IPS-15b (cell line): ENCODE measurements around the gene MGA.

Experiments
- H3K27me3 ChIP-seq: one replicate; pipeline ENCODE4 v1.6.1; 2013; ENCODE audit warnings: low read length; ENCODE audit not compliant: control insufficient read depth, insufficient read depth
- H3K36me3 ChIP-seq: one replicate; pipeline ENCODE4 v1.6.1; 2013; ENCODE audit warnings: low read length; ENCODE audit not compliant: control insufficient read depth, insufficient read depth
- H3K4me1 ChIP-seq: one replicate; pipeline ENCODE4 v1.6.1; 2013; ENCODE audit warnings: mild to moderate bottlenecking, low read length; ENCODE audit not compliant: control insufficient read depth, insufficient read depth
- H3K4me3 ChIP-seq: one replicate; pipeline ENCODE4 v1.5.1; 2013; ENCODE audit warnings: low read depth, low read length
- H3K9ac ChIP-seq: one replicate; pipeline ENCODE4 v1.6.1; 2013; ENCODE audit warnings: low read depth, mild to moderate bottlenecking, low read length
- H3K9me3 ChIP-seq: one replicate; pipeline ENCODE4 v1.6.1; 2013; ENCODE audit warnings: mild to moderate bottlenecking, low read length; ENCODE audit not compliant: control insufficient read depth, insufficient read depth

Gene MGA

DNA sequence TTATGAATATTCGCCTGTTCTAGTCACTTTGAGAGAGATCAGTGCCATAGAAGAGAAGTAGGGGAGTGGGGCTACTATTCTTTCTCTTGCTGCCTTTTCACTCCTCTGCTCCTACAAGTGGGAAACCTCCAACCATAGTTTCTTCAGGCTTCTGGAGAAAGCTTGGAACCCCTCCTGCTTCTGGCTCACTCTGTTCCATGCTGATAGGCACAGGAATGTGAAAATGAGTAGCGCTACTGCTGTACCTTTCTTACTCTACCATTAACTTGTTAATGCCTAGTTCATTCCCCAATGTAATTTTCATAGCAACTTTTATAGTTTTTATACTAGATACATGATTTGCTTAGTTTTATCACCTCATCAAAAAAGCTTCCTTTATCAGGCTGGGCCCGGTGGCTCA lies 141.0 kb downstream of the MGA start:
- Histone ChIP-seq H3K9me3 (no peaks in the 10 kb centered on the region), H3K27me3 (no peaks in the 10 kb centered on the region), H3K4me3 (no peak overlapping the region), H3K9ac (no peak overlapping the region), H3K4me1 (peaks cover under 1% of the 10 kb centered on the region), H3K36me3 (no peaks in the 10 kb centered on the region)

- Histone ChIP-seq H3K36me3 (no peaks in the 10 kb centered on the region), H3K9ac (no peak overlapping the region), H3K4me1 (peaks cover 2% of the 10 kb centered on the region), H3K4me3 (no peak overlapping the region), H3K27me3 (no peaks in the 10 kb centered on the region), H3K9me3 (no peaks in the 10 kb centered on the region)
Measured at GRCh38 chr15:41801850-41802455, 141.7 kb downstream of the MGA start.

GRCh38 chr15:41804361-41804760 lies 144.2 kb downstream of the MGA start:
- Histone ChIP-seq H3K4me1 (peaks cover 2% of the 10 kb centered on the region), H3K9ac (no peak overlapping the region), H3K4me3 (no peak overlapping the region), H3K27me3 (no peaks in the 10 kb centered on the region), H3K9me3 (no peaks in the 10 kb centered on the region), H3K36me3 (no peaks in the 10 kb centered on the region)

GRCh38 chr15:41804916-41805666 lies 144.9 kb downstream of the MGA start:
- no peaks in the 10 kb centered on the region for H3K9me3 ChIP-seq
- H3K9ac ChIP-seq, result no peak overlapping the region
- H3K27me3 ChIP-seq, result no peaks in the 10 kb centered on the region
- no peak overlapping the region for H3K4me3 ChIP-seq
- H3K36me3 ChIP-seq, result no peaks in the 10 kb centered on the region
- peaks cover 2% of the 10 kb centered on the region for H3K4me1 ChIP-seq

- no peak overlapping the region for H3K9ac ChIP-seq
- H3K4me1 ChIP-seq, result peaks cover 2% of the 10 kb centered on the region
- no peaks in the 10 kb centered on the region for H3K36me3 ChIP-seq
- no peak overlapping the region for H3K4me3 ChIP-seq
- no peaks in the 10 kb centered on the region for H3K9me3 ChIP-seq
- no peaks in the 10 kb centered on the region for H3K27me3 ChIP-seq
Measured at GRCh38 chr15:41805711-41806110, 145.5 kb downstream of the MGA start.

DNA sequence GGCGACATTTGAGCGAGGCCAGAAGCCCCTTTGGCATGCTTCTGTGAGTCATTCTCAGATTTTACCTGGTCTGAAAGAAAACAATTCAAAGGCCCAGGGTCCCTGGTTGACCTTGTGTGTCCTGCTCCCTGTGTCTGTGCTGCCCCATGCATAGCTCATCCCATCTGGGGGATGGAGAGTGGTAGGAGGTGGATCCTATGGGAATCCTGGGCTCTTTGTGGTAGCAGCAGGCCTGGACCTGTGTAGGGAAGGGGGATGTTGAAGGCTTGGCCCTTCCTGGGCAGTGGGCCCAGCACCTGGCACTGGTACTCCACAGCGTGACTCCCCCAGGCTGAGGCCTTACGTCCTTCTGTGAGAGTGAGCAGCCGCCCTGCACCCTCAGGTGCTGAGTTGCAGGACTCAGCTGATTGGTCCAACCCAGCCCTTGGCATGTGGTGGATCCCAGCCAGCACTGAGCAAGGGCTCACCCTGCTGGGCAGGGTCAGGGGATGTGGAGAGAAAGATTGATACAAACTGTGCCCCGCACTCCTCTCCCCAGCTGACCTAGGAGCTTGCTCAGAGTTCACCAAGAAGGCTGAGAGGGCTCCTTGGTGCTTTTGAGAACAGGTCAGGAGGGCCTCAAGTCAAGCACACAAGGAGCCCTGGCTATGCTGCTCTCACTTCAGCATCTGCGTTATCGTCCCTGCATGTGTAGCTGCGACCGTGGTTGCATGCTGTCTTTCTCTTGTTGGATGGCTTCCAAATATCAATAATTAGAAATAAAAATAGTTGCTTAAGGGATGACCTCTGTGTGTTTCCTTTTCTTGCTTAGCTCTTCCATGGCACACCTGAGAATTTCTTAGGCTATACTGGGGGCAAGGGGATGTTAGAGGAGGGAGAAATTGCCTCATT lies 146.3 kb downstream of the MGA start:
- H3K36me3 ChIP-seq, result no peaks in the 10 kb centered on the region
- H3K9ac ChIP-seq, result no peak overlapping the region
- peaks cover 2% of the 10 kb centered on the region for H3K4me1 ChIP-seq
- no peak overlapping the region for H3K4me3 ChIP-seq
- H3K9me3 ChIP-seq, result no peaks in the 10 kb centered on the region
- no peaks in the 10 kb centered on the region for H3K27me3 ChIP-seq

DNA sequence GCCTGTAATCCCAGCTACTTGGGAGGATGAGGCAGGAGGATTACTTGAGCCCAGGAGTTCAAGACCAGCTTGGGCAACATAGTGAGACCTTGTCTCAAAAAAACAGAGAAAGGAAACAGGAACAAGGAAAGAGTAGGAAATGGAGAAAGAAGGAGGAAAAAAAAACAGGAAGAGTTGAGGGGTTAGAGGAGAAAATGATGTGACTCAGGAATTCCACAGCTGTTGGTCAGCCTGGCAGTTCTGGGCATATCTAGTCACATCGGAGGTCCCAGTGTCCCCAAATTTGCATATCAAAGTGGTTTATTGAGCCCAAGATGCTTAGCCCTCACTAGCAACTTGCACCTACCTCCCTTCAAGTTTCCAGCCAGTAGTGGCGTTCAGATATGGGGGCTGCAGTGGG lies 148.9 kb downstream of the MGA start:
- peaks cover 2% of the 10 kb centered on the region for H3K4me1 ChIP-seq
- H3K4me3 ChIP-seq, result no peak overlapping the region
- no peaks in the 10 kb centered on the region for H3K27me3 ChIP-seq
- H3K36me3 ChIP-seq, result peaks cover 3% of the 10 kb centered on the region
- no peak overlapping the region for H3K9ac ChIP-seq
- H3K9me3 ChIP-seq, result no peaks in the 10 kb centered on the region

DNA sequence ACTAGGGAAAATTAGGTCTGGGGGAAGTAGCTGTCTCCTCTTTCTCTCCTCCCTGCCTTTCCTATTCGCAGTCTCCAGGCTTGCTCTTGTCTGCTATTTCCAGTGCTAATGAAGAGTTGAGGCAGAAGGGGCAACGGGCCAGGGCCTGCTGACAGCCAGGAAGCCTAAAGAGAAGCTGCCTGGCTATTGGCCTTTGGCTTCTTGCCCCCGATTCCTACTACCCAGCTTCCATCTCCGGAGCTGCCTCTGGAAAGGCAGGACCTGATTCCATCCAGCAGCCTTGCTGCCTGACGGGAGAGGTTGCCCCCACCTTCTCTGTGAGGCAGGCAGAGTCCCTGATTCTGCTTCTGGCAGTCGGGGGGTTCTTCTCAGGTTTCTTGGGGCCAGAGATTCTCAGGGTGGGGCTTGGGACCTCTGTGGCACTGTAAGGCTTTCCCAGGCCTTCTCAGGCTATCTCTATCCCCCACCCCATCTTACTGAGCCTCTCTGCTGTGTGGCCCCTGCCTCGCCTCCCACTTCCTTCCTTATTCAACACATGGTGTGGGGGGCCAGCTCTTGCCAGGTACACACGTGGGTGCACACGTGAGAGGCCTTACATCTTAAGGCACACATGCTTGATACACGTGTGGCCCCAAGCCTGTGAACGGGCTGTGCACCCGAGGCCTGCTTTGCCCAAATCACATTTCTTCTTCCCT lies 149.5 kb downstream of the MGA start:
- Histone ChIP-seq H3K27me3 (no peaks in the 10 kb centered on the region), H3K4me3 (no peak overlapping the region), H3K4me1 (peaks cover 2% of the 10 kb centered on the region), H3K9me3 (no peaks in the 10 kb centered on the region), H3K36me3 (peaks cover 3% of the 10 kb centered on the region), H3K9ac (no peak overlapping the region)

GRCh38 chr15:41810651-41811431 lies 150.6 kb downstream of the MGA start:
- H3K36me3 ChIP-seq, result peaks cover 3% of the 10 kb centered on the region
- H3K9me3 ChIP-seq, result no peaks in the 10 kb centered on the region
- no peak overlapping the region for H3K4me3 ChIP-seq
- H3K9ac ChIP-seq, result no peak overlapping the region
- H3K4me1 ChIP-seq, result peaks cover 2% of the 10 kb centered on the region
- H3K27me3 ChIP-seq, result no peaks in the 10 kb centered on the region

- Histone ChIP-seq H3K36me3 (peaks cover 3% of the 10 kb centered on the region), H3K4me3 (no peak overlapping the region), H3K9me3 (no peaks in the 10 kb centered on the region), H3K9ac (no peak overlapping the region), H3K4me1 (no peaks in the 10 kb centered on the region), H3K27me3 (no peaks in the 10 kb centered on the region)
Measured at GRCh38 chr15:41811432-41812195, 151.4 kb downstream of the MGA start.
